ENCODE results near the gene SLC39A12.

The SLC39A12 gene

GRCh38 chr10:18066947-18067346, 115.2 kb downstream of the SLC39A12 start:
- DNase-seq: no peak

- no peak for DNase-seq
Observed at GRCh38 chr10:18068401-18068800, 116.7 kb downstream of the SLC39A12 start.

DNA sequence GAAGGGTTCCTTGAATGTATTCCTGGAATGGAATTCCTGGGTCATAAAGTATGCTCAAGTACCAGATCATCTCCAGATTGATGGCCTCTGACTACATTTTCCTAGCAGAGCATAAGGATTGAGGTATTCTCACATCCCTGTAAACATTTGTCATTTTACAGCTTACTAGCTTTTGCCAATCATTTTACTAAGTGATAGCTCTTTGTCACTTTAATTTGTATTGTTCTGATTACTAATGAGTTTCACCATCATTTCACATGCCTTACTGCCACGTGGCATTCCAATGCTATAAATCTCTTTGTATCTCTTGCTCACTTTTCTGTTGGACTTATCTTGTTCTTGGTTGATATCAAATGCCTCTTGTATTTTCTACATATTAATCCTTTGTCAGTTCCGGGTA, 119.9 kb downstream of the SLC39A12 start:
- no peak for DNase-seq

GRCh38 chr10:18073314-18073713, 121.6 kb downstream of the SLC39A12 start:
- no peak for DNase-seq

- no peak for DNase-seq
Observed at GRCh38 chr10:18075881-18076280, 124.2 kb downstream of the SLC39A12 start.

GRCh38 chr10:18079665-18080295, 128.1 kb downstream of the SLC39A12 start:
- DNase-seq: no peak

DNA sequence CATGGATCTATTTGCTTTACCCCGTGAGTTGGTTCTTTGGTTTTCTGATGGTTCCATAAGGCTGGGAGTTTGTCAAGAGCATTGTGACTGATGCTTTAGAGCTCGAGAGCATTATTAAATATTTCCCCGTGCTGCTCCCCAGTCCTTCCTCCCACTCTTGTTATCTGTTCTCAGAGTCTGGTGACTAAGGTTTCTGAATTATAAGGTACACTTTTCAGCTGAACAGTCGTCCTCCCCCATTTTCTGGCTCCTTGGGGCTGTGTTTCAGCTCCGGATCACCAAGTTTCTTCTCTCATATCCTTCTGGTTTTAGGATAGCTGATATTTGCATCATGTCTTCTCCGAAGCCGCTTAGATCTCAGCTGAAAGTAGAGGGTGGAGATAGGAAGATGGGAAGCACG, 130.7 kb downstream of the SLC39A12 start:
- DNase-seq: no peak

DNA sequence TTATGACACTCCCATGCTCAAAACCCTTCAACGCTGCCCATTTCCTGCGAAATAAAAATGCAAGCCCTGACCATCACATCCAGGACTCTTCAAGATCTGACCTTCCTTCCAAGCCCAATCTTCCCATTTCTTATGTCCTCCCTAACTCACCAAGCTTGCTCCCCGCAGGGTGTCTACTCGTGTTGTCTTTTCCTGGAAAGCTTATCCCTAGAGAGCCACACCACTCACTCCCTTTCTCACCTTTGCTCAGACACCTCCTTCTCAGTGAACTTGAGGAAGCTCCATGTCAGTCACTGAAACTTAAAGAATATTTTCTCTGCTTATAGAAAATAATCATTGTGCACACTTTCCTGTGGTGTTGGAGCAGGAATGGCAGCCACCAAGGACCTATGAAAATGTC, 134.1 kb downstream of the SLC39A12 start:
- no peak for DNase-seq

DNA sequence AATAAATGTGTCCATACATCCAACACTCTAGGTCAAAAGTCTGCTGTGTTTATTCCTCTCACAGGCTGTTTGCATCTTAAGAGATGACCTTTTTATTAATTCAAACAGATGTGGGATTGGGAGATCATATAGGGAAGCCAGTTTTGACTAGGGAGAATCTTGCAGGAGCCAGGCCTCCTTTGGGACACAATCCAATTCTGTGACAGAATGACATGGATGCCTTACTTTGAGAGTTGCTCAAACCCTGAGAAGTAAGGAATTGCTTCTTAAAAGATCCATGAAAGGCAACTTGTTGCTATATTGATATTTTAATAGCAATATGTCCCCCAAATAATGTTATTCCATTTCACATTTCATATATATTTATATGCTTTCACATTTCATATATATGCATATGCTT, 135.0 kb downstream of the SLC39A12 start:
- DNase-seq: no peak

GRCh38 chr10:18087355-18087754, 135.6 kb downstream of the SLC39A12 start:
- no peak for DNase-seq
